Stimulated activated CD4-positive, alpha-beta T cell treated with anti-CD3 and anti-CD28 coated beads, Interleukin-2, amount 100 ng/mL, for 48 hours (primary cell): Measurements from ENCODE around the gene CBLN3.

Source experiments
- DNase-seq, 2 donors: peaks; one replicate each; pipeline ENCODE4 v3.0.0-alpha.2; 2020

CBLN3 gene

DNA sequence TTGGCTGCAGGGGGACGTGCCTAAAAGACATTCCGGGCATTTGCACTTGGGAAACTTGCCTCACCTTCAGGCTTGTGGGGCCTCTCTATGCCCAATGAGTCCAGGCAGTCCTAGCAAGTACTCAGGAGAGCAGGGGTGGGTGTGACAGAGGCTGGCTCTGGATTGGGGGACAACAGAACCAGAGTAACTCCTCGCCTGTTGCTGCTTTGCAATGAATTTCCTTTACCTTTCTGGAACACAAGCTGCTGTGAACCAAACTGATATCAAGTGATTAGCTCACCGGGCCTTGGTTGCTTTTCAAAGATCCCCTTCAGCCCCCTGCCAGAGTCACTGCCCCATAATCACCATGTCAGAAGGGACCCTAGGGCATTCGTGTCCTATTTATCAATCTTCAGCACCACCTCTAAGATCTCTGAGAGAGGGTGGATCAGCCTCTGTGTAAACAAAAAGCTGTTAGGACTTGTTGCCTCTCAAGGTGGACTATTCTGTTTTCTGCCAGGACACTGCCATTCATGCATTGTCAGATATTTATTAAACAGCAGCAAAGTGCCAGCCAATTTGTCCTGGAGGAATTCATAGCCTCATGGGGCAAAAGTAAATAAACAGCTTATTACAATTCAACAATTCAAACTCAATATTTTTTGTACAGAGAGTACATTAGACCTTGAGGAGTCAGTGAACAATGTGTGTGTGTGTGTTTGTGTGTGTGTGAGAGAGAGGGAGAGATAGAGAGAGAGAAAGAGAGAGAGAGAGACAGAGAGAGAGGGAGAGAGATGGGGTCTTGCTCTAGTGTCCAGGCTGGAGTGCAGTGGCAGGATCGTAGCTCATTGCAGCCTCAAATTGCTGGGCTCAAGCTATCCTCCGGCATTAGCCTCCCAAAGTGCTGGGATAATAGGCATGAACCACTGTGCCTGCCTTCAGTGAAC is 50.2 kb downstream of the CBLN3 start:
- no peak for DNase-seq

DNA sequence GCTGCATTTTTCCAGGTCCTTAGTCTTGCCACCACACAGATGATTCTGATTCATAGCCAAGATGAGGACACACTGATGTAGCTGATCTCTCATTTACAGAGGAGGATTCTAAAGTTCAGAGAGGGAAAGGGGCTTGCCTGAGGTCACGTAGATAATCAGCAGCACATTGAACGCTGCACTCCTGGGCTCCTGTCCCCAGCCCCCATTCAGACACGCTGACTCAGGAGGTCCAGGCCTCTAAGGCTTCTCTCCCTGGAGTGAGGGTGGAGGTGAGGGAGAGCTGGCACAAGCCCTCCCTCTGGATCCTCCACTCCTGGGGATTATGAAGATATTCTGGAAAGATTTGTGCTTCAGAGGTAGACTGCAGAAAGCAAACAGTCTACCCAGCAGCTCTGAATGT is 51.1 kb downstream of the CBLN3 start:
- no peak for DNase-seq

DNA sequence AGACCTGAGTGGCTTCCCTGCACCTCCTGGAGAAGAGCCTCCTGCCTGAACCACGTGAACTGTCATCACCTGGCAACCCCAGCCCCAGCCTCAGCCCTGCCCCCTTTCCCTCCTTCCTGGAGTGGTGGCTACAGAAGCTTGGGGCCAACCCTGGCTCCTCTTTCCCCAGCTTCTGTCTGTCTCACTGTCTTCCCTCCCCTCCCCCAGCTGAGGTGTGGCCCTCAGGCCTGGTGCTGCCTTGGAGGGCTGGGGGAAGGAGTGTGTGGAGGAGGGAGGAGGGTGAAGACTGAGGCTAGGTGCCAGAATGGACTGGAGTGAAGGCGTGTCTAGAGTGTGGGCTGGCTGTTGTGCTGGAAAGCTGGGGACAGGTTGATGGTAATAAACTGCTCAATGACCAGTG is 51.8 kb downstream of the CBLN3 start:
- no peak for DNase-seq

DNA sequence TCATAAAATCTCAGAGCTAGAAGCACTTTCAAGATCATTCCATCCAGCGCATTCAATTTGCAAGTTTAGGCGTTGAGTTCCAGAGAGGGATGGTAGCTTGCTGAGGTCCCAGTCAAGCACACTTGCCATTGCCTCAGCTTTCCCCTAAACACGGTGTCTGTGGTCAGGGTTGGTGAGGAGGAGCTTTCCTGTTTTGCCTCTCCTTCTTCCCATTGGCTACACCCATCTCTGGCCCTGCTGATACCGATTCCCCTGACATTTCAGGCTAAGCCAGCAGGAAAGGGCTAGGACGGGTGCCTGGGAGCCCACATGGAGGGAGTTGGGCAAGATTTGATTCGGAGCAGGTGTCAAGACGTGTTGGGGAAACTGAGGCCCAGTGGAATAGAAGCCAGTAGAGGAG is 52.3 kb downstream of the CBLN3 start:
- DNase-seq, result no peak
